ENCODE data around the gene OR2Z1.
"Not testable (repeated sequence)": the region's sequence is repeated elsewhere in the genome, so short reads cannot be mapped to it uniquely, and the experiment has no call there.

Gene OR2Z1

DNA sequence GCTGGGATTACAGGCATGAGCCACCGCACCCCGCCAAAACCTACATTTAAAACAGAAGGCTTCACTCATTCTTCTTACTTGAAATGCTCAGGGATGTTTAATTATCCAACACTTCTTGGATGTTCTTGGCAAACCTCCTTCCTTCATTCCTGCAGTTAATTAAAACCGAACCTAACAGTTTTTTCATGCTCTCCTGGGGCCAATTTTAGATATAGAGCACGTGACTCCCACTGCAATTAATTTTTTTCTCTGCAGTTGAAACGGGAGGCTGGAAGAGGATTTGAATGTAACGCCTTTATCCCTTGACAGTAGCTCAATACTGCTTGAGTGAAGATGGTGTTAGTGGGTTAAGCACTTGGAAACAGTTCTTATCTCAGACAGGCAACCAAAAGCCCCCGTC lies 18.2 kb upstream of the OR2Z1 start:
- no peak for DNase-seq (ENCODE audit: low spot score)

GRCh38 chr19:8705304-8705703 lies 16.1 kb upstream of the OR2Z1 start:
- DNase-seq (ENCODE audit: low spot score), result not testable (repeated sequence)

GRCh38 chr19:8705742-8706141 lies 15.7 kb upstream of the OR2Z1 start:
- DNase-seq (ENCODE audit: low spot score), result no peak

DNA sequence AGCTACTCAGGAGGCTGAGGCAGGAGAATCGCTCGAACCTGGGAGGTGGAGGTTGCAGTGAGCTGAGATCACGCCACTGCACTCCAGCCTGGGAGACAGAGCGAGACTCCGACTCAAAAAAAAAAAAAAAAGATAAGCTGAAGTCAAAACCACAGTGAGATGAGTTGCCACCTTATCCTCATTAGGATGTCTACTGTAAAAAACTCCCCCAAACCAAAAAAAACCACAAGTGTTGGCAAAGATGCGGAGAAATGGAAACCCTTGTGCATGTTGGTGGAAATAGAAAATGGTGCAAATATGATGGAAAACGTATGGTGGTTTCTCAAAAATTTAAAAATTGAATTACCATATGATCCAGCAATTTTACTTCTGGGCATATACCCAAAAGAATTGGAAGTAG lies 11.1 kb upstream of the OR2Z1 start:
- not testable (repeated sequence) for DNase-seq (ENCODE audit: low spot score)

GRCh38 chr19:8722032-8722431 lies 598 bp downstream of the OR2Z1 start:
- no peak for DNase-seq (ENCODE audit: low spot score)

DNA sequence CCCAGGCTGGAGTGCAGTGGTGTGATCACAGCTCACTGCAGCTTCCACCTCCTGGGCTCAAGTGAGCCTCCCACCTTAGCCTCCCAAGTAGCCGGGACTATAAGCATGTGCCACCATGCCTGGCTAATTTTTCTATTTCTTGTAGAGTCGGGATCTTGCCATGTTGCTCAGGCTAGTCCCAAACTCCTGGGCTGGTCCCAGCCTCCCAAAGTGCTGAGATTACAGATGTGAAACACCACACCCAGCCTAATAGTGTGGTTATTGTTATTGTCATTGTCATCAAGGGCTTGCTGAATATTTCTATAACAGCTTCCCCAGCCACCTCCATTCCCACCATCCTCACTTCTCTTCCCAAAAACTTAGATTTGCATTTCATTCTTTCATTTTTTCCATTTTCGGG lies 2.8 kb downstream of the OR2Z1 start:
- DNase-seq (ENCODE audit: low spot score), result no peak

GRCh38 chr19:8731428-8732169 lies 10.2 kb downstream of the OR2Z1 start:
- DNase-seq (ENCODE audit: low spot score), result no peak

DNA sequence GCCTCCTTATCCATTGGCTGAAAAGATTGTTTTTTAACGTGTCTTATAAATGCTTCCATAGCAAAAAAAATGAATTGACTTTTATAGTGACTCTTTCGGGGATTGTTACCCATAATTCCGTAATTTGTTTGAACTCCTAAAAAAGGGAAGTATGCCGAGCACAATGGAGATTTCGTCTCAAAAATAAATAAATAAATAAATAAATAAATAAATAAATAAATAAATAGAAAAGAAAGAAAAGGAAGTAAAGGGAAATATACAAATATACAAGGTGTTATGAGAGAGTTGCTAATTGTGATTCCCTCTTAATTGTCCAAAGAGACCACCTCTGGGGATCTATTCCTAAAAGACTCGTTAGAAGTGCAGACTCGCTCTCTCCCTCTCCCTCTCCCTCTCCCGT lies 16.9 kb downstream of the OR2Z1 start:
- DNase-seq (ENCODE audit: low spot score), result no peak

- not testable (repeated sequence) for DNase-seq (ENCODE audit: low spot score)
These were observed 18.0 kb downstream of the OR2Z1 start for GRCh38 chr19:8739291-8740065.

- not testable (repeated sequence) for DNase-seq (ENCODE audit: low spot score)
These were observed 45.8 kb downstream of the OR2Z1 start for GRCh38 chr19:8767257-8767656.

- DNase-seq (ENCODE audit: low spot score), result not testable (repeated sequence)
These were observed 47.8 kb downstream of the OR2Z1 start for GRCh38 chr19:8769265-8769664.

- DNase-seq (ENCODE audit: low spot score), result not testable (repeated sequence)
These were observed 52.2 kb downstream of the OR2Z1 start for GRCh38 chr19:8773587-8773986.
